ENCODE data around the gene SOX2.

Gene SOX2

DNA sequence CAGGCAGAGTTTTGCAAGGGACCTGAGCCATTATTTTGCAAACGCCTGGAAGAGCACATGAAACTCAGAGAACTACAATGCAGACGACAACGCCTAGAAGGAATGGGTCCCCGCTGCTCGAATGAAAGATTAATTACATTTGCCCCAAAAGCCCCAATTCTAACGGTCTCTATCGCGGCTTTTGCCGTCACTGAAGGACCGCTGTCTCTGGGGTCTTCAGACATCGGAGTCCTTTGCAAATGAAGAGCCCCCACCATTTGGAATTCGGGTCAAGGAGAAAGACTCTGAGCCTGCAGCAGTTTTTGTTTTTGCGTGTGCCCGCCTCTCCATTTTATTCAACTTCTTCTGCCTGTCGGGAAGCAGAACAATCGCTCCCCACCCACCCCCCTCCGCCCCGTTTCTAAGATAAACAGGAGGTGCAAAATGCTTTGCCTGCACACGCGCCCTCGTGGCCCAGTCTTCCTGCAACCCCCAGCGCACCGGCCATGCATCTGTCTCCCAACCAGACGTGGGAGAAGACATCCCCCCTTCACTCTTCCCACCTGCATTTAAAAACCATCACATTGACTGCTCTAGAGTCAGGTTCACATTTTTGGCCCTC lies 13.5 kb downstream of the SOX2 start:
- Histone ChIP-seq H3K27me3 (replicated peaks; ENCODE audit: control insufficient read depth, insufficient read depth, low read length) (peaks cover 92% of the 10 kb centered on the region), H3K9me3 (ENCODE audit: control insufficient read depth, low read length) (no peaks in the 10 kb centered on the region), H3K4me1 (ENCODE audit: control insufficient read depth, insufficient read depth, low read length) (peaks cover 5% of the 10 kb centered on the region), H3K4me3 (ENCODE audit: low read length) (no peak overlapping the region), H3K9ac (ENCODE audit: low read length) (no peak overlapping the region), H3K36me3 (ENCODE audit: control insufficient read depth, insufficient read depth, low read length, severe bottlenecking) (no peaks in the 10 kb centered on the region)
- DNase-seq (ENCODE audit: low read depth) = no peak

DNA sequence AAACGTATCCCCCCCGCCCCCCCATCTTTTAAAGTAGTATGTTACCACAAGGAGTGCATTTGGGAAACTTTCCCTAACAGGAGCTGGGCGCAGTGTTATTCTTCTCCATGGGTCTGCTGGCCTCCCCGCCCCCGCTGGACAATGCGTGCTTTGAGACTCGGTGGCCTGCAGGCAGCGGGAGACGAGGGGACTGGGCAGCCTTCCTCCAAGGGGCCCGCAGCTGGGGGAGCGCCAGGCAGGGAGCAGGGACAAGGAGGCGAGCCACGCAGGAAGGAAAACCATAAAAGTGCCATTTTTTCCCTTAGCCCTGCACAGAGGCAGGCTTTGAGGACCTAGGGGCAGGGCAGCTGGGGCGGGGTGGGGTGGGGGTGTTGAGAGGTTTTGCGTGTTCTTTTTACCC lies 14.1 kb downstream of the SOX2 start:
- no peak for DNase-seq (ENCODE audit: low read depth)
- H3K4me3 ChIP-seq (ENCODE audit: low read length) = no peak overlapping the region

GRCh38 chr3:181726351-181727330 lies 14.9 kb downstream of the SOX2 start:
- Histone ChIP-seq H3K4me1 (ENCODE audit: control insufficient read depth, insufficient read depth, low read length) (peaks cover 5% of the 10 kb centered on the region), H3K4me3 (ENCODE audit: low read length) (peak overlapping the region; percentile 55), H3K9me3 (ENCODE audit: control insufficient read depth, low read length) (no peaks in the 10 kb centered on the region), H3K9ac (ENCODE audit: low read length) (no peak overlapping the region), H3K36me3 (ENCODE audit: control insufficient read depth, insufficient read depth, low read length, severe bottlenecking) (no peaks in the 10 kb centered on the region), H3K27me3 (replicated peaks; ENCODE audit: control insufficient read depth, insufficient read depth, low read length) (peaks cover 90% of the 10 kb centered on the region)
- DNase-seq (ENCODE audit: low read depth) = no peak

More for the DNA sequence above, 14.1 kb downstream of the SOX2 start:
- Histone ChIP-seq H3K9me3 (ENCODE audit: control insufficient read depth, low read length) (no peaks in the 10 kb centered on the region), H3K27me3 (replicated peaks; ENCODE audit: control insufficient read depth, insufficient read depth, low read length) (peaks cover 92% of the 10 kb centered on the region), H3K4me1 (ENCODE audit: control insufficient read depth, insufficient read depth, low read length) (peaks cover 5% of the 10 kb centered on the region), H3K36me3 (ENCODE audit: control insufficient read depth, insufficient read depth, low read length, severe bottlenecking) (no peaks in the 10 kb centered on the region), H3K9ac (ENCODE audit: low read length) (no peak overlapping the region)

DNA sequence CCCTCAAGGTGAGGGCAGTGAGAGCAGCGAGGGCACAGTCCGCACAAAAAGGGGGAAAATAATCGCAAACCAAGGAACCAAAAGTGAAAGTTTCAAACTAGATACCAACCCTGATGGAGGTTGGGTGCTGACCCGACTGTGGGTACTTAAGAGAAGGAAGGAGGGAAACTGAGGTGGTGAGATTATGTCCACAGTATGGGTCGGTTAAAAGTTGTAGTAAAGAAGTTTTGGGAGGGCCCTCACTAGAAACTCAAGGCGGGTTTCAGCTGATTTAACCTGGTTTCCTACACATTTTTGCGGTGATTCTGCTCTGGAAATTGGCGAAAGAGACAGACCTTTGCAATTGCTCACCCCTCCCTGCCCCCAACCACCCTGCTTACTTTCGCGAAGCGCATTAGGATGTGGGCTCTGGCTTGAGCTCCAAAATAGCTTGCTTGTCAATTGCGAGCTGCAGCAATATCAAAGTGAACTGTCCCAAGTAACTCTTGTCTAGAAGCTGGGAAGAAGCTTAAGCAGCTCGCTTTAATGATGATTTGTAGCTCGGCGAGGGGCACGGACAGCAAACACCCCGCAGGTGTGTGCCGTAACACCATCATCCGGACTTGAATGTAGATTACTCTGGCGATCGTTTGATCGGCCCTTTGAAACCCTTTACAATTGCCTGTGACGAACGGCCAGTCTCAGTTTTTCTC lies 15.8 kb downstream of the SOX2 start:
- DNase-seq (ENCODE audit: low read depth) = no peak
- H3K36me3 ChIP-seq (ENCODE audit: control insufficient read depth, insufficient read depth, low read length, severe bottlenecking) = no peaks in the 10 kb centered on the region
- no peak overlapping the region for H3K9ac ChIP-seq (ENCODE audit: low read length)
- peaks cover 82% of the 10 kb centered on the region for H3K27me3 ChIP-seq (replicated peaks; ENCODE audit: control insufficient read depth, insufficient read depth, low read length)
- no peaks in the 10 kb centered on the region for H3K9me3 ChIP-seq (ENCODE audit: control insufficient read depth, low read length)
- peak overlapping the region; percentile 55 for H3K4me3 ChIP-seq (ENCODE audit: low read length)
- H3K4me1 ChIP-seq (ENCODE audit: control insufficient read depth, insufficient read depth, low read length) = peaks cover 5% of the 10 kb centered on the region

- peaks cover 5% of the 10 kb centered on the region for H3K4me1 ChIP-seq (ENCODE audit: control insufficient read depth, insufficient read depth, low read length)
- no peak for DNase-seq (ENCODE audit: low read depth)
- peaks cover 70% of the 10 kb centered on the region for H3K27me3 ChIP-seq (replicated peaks; ENCODE audit: control insufficient read depth, insufficient read depth, low read length)
- no peak overlapping the region for H3K9ac ChIP-seq (ENCODE audit: low read length)
- H3K36me3 ChIP-seq (ENCODE audit: control insufficient read depth, insufficient read depth, low read length, severe bottlenecking) = no peaks in the 10 kb centered on the region
- no peak overlapping the region for H3K4me3 ChIP-seq (ENCODE audit: low read length)
- H3K9me3 ChIP-seq (ENCODE audit: control insufficient read depth, low read length) = no peaks in the 10 kb centered on the region
These were observed 17.0 kb downstream of the SOX2 start for GRCh38 chr3:181728470-181729340.

DNA sequence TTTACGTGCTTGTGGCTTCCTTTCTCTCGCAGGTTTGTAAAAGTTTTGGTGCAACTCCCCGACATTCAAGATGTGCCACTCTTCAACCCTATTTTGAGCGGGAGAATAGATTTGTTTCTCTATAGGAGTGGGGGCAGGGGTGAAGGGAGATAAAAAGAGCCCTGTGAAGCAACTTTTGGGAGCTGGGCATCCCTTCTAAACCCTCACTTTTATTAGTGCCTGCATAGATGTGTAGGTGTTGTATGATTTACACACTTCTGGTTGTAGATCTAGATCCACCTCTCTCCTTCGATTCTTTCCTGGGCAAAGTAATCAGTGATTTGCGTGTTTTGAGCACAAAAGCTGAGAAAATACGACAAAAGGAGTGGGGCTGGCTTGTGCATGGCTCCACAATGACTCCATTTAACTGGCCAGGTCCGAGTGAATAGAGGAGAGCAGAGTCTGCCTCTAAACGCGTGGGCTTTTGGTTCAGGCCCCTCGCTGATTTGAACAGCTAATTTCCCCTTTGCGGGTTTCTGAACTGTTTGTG lies 17.7 kb downstream of the SOX2 start:
- Histone ChIP-seq H3K9ac (ENCODE audit: low read length) (no peak overlapping the region), H3K9me3 (ENCODE audit: control insufficient read depth, low read length) (no peaks in the 10 kb centered on the region), H3K4me3 (ENCODE audit: low read length) (no peak overlapping the region), H3K27me3 (replicated peaks; ENCODE audit: control insufficient read depth, insufficient read depth, low read length) (peaks cover 63% of the 10 kb centered on the region), H3K4me1 (ENCODE audit: control insufficient read depth, insufficient read depth, low read length) (peaks cover 5% of the 10 kb centered on the region), H3K36me3 (ENCODE audit: control insufficient read depth, insufficient read depth, low read length, severe bottlenecking) (no peaks in the 10 kb centered on the region)
- DNase-seq (ENCODE audit: low read depth) = no peak

- Histone ChIP-seq H3K4me3 (ENCODE audit: low read length) (no peak overlapping the region), H3K27me3 (replicated peaks; ENCODE audit: control insufficient read depth, insufficient read depth, low read length) (peaks cover 54% of the 10 kb centered on the region)
These were observed 18.6 kb downstream of the SOX2 start for GRCh38 chr3:181730316-181730715.

DNA sequence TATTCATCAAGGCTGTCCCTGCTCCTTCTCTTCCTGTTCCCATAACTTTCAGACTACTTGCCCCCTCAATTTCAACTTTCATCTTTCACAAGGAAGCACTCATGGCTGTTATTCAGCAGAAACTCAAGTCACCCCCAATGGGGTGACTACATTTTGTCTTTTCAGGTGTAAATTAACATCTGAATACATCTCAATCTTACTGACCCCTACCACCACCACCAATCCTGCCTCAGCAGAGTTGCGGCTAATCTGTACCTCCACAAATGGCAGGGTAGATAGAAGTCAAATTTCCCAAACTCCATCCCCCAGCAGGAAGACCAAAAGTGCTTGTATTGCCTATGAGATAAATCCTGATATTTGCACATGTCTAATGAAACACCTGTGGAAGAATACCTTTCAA lies 19.2 kb downstream of the SOX2 start:
- H3K9me3 ChIP-seq (ENCODE audit: control insufficient read depth, low read length) = no peaks in the 10 kb centered on the region
- H3K4me3 ChIP-seq (ENCODE audit: low read length) = no peak overlapping the region
- peaks cover 59% of the 10 kb centered on the region for H3K27me3 ChIP-seq (replicated peaks; ENCODE audit: control insufficient read depth, insufficient read depth, low read length)
- H3K36me3 ChIP-seq (ENCODE audit: control insufficient read depth, insufficient read depth, low read length, severe bottlenecking) = no peaks in the 10 kb centered on the region
- no peak overlapping the region for H3K9ac ChIP-seq (ENCODE audit: low read length)
- DNase-seq (ENCODE audit: low read depth) = no peak
- peaks cover 5% of the 10 kb centered on the region for H3K4me1 ChIP-seq (ENCODE audit: control insufficient read depth, insufficient read depth, low read length)

More at GRCh38 chr3:181730316-181730715, 18.6 kb downstream of the SOX2 start:
- Histone ChIP-seq H3K9me3 (ENCODE audit: control insufficient read depth, low read length) (no peaks in the 10 kb centered on the region), H3K4me1 (ENCODE audit: control insufficient read depth, insufficient read depth, low read length) (peaks cover 5% of the 10 kb centered on the region), H3K36me3 (ENCODE audit: control insufficient read depth, insufficient read depth, low read length, severe bottlenecking) (no peaks in the 10 kb centered on the region), H3K9ac (ENCODE audit: low read length) (no peak overlapping the region)
- no peak for DNase-seq (ENCODE audit: low read depth)

GRCh38 chr3:181735911-181736310 lies 24.2 kb downstream of the SOX2 start:
- peaks cover 16% of the 10 kb centered on the region for H3K27me3 ChIP-seq (replicated peaks; ENCODE audit: control insufficient read depth, insufficient read depth, low read length)
- no peak for DNase-seq (ENCODE audit: low read depth)
- H3K36me3 ChIP-seq (ENCODE audit: control insufficient read depth, insufficient read depth, low read length, severe bottlenecking) = no peaks in the 10 kb centered on the region
- H3K4me1 ChIP-seq (ENCODE audit: control insufficient read depth, insufficient read depth, low read length) = no peaks in the 10 kb centered on the region
- no peaks in the 10 kb centered on the region for H3K9me3 ChIP-seq (ENCODE audit: control insufficient read depth, low read length)
- H3K9ac ChIP-seq (ENCODE audit: low read length) = no peak overlapping the region
- no peak overlapping the region for H3K4me3 ChIP-seq (ENCODE audit: low read length)

DNA sequence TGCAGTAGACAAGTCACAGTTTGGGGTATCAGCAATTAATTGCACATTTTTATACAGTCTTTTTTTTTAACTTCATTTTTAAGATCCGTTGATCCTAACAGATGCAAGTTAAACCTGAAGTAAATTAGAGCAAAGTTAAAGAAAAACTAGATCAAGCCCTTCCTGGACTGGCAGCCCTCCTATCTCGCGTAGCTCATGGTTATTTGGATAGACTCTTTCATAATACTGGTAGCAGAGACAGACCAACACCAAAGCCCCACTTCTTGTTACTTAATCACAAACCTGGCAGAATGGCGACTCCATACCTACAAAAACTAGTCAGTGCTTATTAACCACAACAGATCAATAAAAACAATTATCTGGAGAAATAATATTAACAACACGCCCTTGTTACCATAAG lies 26.8 kb downstream of the SOX2 start:
- H3K9me3 ChIP-seq (ENCODE audit: control insufficient read depth, low read length) = no peaks in the 10 kb centered on the region
- no peak overlapping the region for H3K9ac ChIP-seq (ENCODE audit: low read length)
- DNase-seq (ENCODE audit: low read depth) = no peak
- peaks cover 10% of the 10 kb centered on the region for H3K27me3 ChIP-seq (replicated peaks; ENCODE audit: control insufficient read depth, insufficient read depth, low read length)
- no peaks in the 10 kb centered on the region for H3K4me1 ChIP-seq (ENCODE audit: control insufficient read depth, insufficient read depth, low read length)
- H3K4me3 ChIP-seq (ENCODE audit: low read length) = no peak overlapping the region
- no peaks in the 10 kb centered on the region for H3K36me3 ChIP-seq (ENCODE audit: control insufficient read depth, insufficient read depth, low read length, severe bottlenecking)

Measured in adipocyte (in vitro differentiated cells).